ENCODE results near the gene P3R3URF.

GRCh38 chr1:46224966-46225365 lies 48.7 kb upstream of the P3R3URF start:
- TF ChIP-seq CTCF (conservative IDR thresholded peaks at IDR 0.05) (no peak), EZH2 (IDR thresholded peaks at IDR 0.05; ENCODE audit: low read depth) (no peak)
